GM23338 (cell line): ENCODE results near the gene AGO1.

Experiments
- CREB1 ChIP-seq: fragments of 250-450 bp; sonication (Bioruptor Pico); IDR thresholded peaks from 2 replicates; pipeline ENCODE4 v1.5.0; 2020; ENCODE audit warnings: low read depth, mild to moderate bottlenecking, moderate library complexity
- ETS1 ChIP-seq: IDR thresholded peaks from 2 replicates; pipeline ENCODE4 v1.6.1; 2016; ENCODE audit warnings: antibody characterized with exemption
- EZH2 ChIP-seq: fragments of 200-600 bp; sonication (generic); IDR thresholded peaks from one replicate; pipeline ENCODE4 v1.8.0; 2017; ENCODE audit warnings: antibody characterized with exemption, mild to moderate bottlenecking, low read depth; ENCODE audit not compliant: unreplicated experiment
- EZH2phosphoT487 ChIP-seq: fragments of 200-600 bp; sonication (generic); IDR thresholded peaks from one replicate; pipeline ENCODE4 v1.8.1; 2018; ENCODE audit warnings: antibody characterized with exemption; ENCODE audit not compliant: unreplicated experiment
- REST ChIP-seq: IDR thresholded peaks from one replicate; pipeline ENCODE4 v1.6.1; 2018; ENCODE audit warnings: antibody characterized with exemption; ENCODE audit not compliant: unreplicated experiment
- TF ChIP-seq, protein P1 (sequence below), 2 experiments: fragments of 200-600 bp in 1 of 2; sonication (generic) in 1 of 2; conservative IDR thresholded peaks; 2 replicates each; pipeline versions ENCODE4 v1.5.1 to v1.6.1; 2016 to 2017; ENCODE audit warnings: antibody characterized with exemption in 2 of 2, low read depth in 2 of 2, mild to moderate bottlenecking in 2 of 2, moderate library complexity in 1 of 2

DNA sequence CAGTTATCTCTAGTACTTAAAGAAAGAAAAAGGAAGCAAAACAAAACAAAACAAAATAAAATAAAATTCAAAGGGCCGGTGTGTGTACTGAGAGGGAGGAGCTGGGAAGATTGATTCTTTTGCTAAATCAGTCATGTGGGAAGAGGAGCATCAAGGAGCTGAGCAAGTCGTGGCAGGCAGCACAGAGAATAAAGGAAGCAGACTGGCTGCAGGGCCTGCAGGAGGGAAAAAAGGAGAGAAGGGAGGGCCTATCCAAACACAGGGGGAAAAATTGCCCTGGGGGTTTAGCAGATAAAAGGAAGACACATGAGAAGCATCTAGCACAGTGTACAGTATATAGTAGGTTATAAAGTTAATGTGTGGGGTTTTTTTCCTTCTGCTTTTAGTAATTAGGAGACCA, 47.6 kb upstream of the AGO1 start:
- TF ChIP-seq, protein P1, sequence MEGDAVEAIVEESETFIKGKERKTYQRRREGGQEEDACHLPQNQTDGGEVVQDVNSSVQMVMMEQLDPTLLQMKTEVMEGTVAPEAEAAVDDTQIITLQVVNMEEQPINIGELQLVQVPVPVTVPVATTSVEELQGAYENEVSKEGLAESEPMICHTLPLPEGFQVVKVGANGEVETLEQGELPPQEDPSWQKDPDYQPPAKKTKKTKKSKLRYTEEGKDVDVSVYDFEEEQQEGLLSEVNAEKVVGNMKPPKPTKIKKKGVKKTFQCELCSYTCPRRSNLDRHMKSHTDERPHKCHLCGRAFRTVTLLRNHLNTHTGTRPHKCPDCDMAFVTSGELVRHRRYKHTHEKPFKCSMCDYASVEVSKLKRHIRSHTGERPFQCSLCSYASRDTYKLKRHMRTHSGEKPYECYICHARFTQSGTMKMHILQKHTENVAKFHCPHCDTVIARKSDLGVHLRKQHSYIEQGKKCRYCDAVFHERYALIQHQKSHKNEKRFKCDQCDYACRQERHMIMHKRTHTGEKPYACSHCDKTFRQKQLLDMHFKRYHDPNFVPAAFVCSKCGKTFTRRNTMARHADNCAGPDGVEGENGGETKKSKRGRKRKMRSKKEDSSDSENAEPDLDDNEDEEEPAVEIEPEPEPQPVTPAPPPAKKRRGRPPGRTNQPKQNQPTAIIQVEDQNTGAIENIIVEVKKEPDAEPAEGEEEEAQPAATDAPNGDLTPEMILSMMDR (conservative IDR thresholded peaks at IDR 0.05; ENCODE audit: low read depth in 2 of 2), result no peak
- TF ChIP-seq CREB1 (CRISPR knock-in tag), result no peak
- no peak for TF ChIP-seq ETS1
- no peak for TF ChIP-seq EZH2
- TF ChIP-seq REST, result no peak
- TF ChIP-seq EZH2phosphoT487, result no peak
